OCI-LY7 (cell line): ENCODE results near the gene FAM181A.

Source experiments
- CTCF ChIP-seq: fragments of 200-600 bp; sonication (generic); conservative IDR thresholded peaks from 2 replicates; pipeline ENCODE4 v1.5.1; 2014; ENCODE audit warnings: mild to moderate bottlenecking, antibody characterized with exemption, low read length, moderate library complexity, mixed read lengths
- EZH2phosphoT487 ChIP-seq: fragments of 200-600 bp; sonication (generic); IDR thresholded peaks from 2 replicates; pipeline ENCODE4 v1.6.1; 2018; ENCODE audit warnings: low read depth, borderline replicate concordance, mild to moderate bottlenecking, mixed run types, antibody characterized with exemption, low read length, moderate library complexity, mixed read lengths

- 0 out of 2 replicates have a peak, but pooled peaks have one; percentile 19 for TF ChIP-seq CTCF
- TF ChIP-seq EZH2phosphoT487 = no peak
Measured at GRCh38 chr14:93955850-93956481, 28.8 kb downstream of the FAM181A start.
